ENCODE results near the gene ZDHHC6.

The ZDHHC6 gene

DNA sequence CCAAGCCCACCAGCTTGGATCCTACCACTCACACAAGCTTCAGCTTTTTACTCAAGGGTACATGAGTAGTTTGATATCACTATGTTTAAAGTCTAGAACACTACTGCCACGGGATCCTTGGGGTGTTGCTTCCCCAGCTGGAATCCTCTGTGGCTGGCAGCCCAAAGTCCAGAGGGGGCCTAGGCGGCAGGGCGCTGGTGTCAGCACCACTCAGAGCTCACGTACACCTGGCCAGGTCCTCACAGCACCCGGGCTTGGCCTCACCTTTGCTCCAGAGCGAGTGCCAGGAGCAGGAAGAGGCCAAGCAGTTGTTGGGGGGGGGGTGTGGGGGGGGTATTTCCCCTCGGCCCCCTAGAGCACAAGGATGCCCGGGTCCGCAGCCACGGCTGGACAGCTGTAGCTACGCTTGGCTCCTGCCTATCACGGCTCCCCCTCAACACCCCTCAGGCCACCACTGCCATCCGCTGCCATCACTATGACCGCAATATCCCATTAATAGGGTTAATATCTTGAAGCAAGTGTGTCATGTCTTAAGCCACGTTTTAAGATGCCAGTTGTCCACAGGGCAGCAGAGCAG lies 17.0 kb downstream of the ZDHHC6 start:
- Histone ChIP-seq H3K27ac (ENCODE audit: insufficient read depth in 1 of 2, low read depth in 1 of 2, low read length in 2 of 2, poor library complexity in 1 of 2, severe bottlenecking in 2 of 2) (no peak overlapping the region), H3K36me3 (ENCODE audit: control insufficient read depth in 4 of 4, insufficient read depth in 4 of 4, low read length in 3 of 4) (peaks cover 16 to 84% (median 63%) of the 10 kb centered on the region in 4 experiments), H3K4me1 (ENCODE audit: control extremely low read depth in 1 of 4, control insufficient read depth in 4 of 4, insufficient read depth in 4 of 4, low read length in 3 of 4) (no peaks in the 10 kb centered on the region), H3K9me3 (ENCODE audit: control extremely low read depth in 1 of 5, control insufficient read depth in 4 of 5, insufficient read depth in 2 of 5, low read depth in 1 of 5, low read length in 4 of 5) (no peaks in the 10 kb centered on the region), H3K27me3 (replicated peaks in 2 of 5; ENCODE audit: control insufficient read depth in 4 of 5, insufficient read depth in 5 of 5, low read length in 4 of 5) (no peaks in the 10 kb centered on the region), H3K4me3 (ENCODE audit: control insufficient read depth in 1 of 7, extremely low read depth in 1 of 7, insufficient read depth in 4 of 7, low read depth in 2 of 7, low read length in 6 of 7) (no peak overlapping the region)
- POLR2A ChIA-PET: no interaction called here
- 97% methylated on average over 5 of the region's 15 CpGs for WGBS (ENCODE audit: insufficient coverage)
- no peak for DNase-seq
- CTCF ChIA-PET: interaction anchor here (1.6 to 2.4 kb wide), 3 partner anchors 10 to 293 kb away, joined by 4 to 7 read pairs (median 4); no protein-coding TSS in a partner anchor

DNA sequence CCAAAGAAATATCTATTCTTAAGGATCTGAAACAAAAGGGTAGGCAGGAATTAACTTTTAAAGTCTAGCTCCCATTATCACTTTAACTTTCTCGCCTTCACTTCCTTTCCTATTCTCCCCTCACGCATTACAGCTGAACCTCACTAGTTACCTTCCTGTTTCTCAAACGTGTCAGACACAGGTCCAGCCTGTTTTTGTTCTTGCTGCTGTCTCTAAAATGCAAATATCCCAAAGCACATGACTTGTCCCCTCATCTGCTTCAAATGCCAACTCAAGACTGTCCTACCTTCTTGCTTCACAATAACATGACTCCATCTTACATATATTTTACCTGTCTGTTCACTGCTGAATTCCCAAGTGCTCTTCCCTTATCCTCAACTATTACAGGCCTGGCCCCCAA lies 17.6 kb downstream of the ZDHHC6 start:
- no peaks in the 10 kb centered on the region for H3K4me1 ChIP-seq (ENCODE audit: control extremely low read depth in 1 of 4, control insufficient read depth in 4 of 4, insufficient read depth in 4 of 4, low read length in 3 of 4)
- ChIA-PET CTCF (interaction anchor here (1.6 to 2.4 kb wide), 3 partner anchors 11 to 292 kb away, joined by 4 to 7 read pairs (median 4); no protein-coding TSS in a partner anchor), POLR2A (no interaction called here)
- WGBS (ENCODE audit: insufficient coverage): 57% methylated on average over 3 of the region's 3 CpGs
- no peaks in the 10 kb centered on the region for H3K9me3 ChIP-seq (ENCODE audit: control extremely low read depth in 1 of 5, control insufficient read depth in 4 of 5, insufficient read depth in 2 of 5, low read depth in 1 of 5, low read length in 4 of 5)
- H3K4me3 ChIP-seq (ENCODE audit: control insufficient read depth in 1 of 7, extremely low read depth in 1 of 7, insufficient read depth in 4 of 7, low read depth in 2 of 7, low read length in 6 of 7): no peak overlapping the region
- DNase-seq: no peak
- no peak overlapping the region for H3K27ac ChIP-seq (ENCODE audit: insufficient read depth in 1 of 2, low read depth in 1 of 2, low read length in 2 of 2, poor library complexity in 1 of 2, severe bottlenecking in 2 of 2)
- peaks cover 16 to 88% (median 63%) of the 10 kb centered on the region in 4 experiments for H3K36me3 ChIP-seq (ENCODE audit: control insufficient read depth in 4 of 4, insufficient read depth in 4 of 4, low read length in 3 of 4)
- H3K27me3 ChIP-seq (replicated peaks in 2 of 5; ENCODE audit: control insufficient read depth in 4 of 5, insufficient read depth in 5 of 5, low read length in 4 of 5): no peaks in the 10 kb centered on the region

DNA sequence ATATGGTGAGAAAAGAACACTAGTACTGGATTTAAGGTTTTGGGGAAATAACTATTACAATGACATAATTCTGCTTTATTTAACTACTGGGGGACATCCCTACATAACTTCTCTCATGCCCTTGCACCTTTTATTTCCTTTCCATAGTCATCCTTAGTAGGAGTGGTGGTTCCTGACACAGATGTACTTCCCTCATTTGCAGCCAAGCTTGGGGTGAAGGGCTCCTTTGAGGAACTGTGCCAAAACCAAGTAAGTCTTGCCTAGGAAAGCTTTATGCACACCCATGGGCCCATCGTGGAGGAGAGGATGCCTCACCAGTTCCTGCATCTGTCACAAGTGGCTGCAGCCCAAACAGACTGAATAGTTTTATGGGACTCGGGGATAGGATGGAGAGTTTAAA lies 20.6 kb downstream of the ZDHHC6 start:
- ChIA-PET POLR2A (interaction anchor here (0.7 kb wide), 1 partner anchor 119 kb away, joined by 4 read pairs; no protein-coding TSS in a partner anchor), CTCF (interaction anchor here (1.6 to 2.2 kb wide), 2 partner anchors 8 to 18 kb away, joined by 3 to 15 read pairs; no protein-coding TSS in a partner anchor)
- 71% methylated on average over 1 of the region's 2 CpGs for WGBS (ENCODE audit: insufficient coverage)
- Histone ChIP-seq H3K27ac (ENCODE audit: insufficient read depth in 1 of 2, low read depth in 1 of 2, low read length in 2 of 2, poor library complexity in 1 of 2, severe bottlenecking in 2 of 2) (no peak overlapping the region), H3K27me3 (replicated peaks in 2 of 5; ENCODE audit: control insufficient read depth in 4 of 5, insufficient read depth in 5 of 5, low read length in 4 of 5) (no peaks in the 10 kb centered on the region), H3K36me3 (ENCODE audit: control insufficient read depth in 4 of 4, insufficient read depth in 4 of 4, low read length in 3 of 4) (peaks cover 24 to 82% (median 60%) of the 10 kb centered on the region in 4 experiments), H3K9me3 (ENCODE audit: control extremely low read depth in 1 of 5, control insufficient read depth in 4 of 5, insufficient read depth in 2 of 5, low read depth in 1 of 5, low read length in 4 of 5) (no peaks in the 10 kb centered on the region), H3K4me1 (ENCODE audit: control extremely low read depth in 1 of 4, control insufficient read depth in 4 of 4, insufficient read depth in 4 of 4, low read length in 3 of 4) (no peaks in the 10 kb centered on the region), H3K4me3 (ENCODE audit: control insufficient read depth in 1 of 7, extremely low read depth in 1 of 7, insufficient read depth in 4 of 7, low read depth in 2 of 7, low read length in 6 of 7) (no peak overlapping the region)
- no peak for DNase-seq

DNA sequence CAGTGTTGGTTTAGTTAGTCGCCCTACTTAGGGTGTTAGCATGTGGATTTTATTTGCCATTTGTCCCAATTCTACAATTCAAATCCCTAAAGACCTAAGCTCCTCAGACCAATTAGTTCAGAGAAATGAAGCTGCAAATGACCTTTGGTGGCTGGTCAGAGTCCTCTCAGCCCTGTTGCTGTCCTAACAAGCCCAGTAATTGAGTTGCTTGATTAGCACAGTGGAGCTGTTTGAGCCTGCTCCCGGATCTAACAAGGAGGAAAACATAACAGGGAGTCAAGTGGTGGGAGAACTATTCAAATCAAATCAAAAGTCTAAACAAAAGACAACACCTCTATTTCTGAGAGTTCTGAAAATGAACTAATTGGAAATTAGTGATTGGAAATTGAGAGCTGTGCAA lies 22.1 kb downstream of the ZDHHC6 start:
- DNase-seq: no peak
- WGBS (ENCODE audit: insufficient coverage): no CpG with 5 or more reads among the region's 2 CpGs
- ChIA-PET POLR2A (no interaction called here), CTCF (interaction anchor here (1.1 to 2.2 kb wide), 5 partner anchors 10 to 287 kb away, joined by 3 to 15 read pairs (median 4); partner anchors contain the start of genes VTI1A and ZDHHC6)
- no peak overlapping the region for H3K27ac ChIP-seq (ENCODE audit: insufficient read depth in 1 of 2, low read depth in 1 of 2, low read length in 2 of 2, poor library complexity in 1 of 2, severe bottlenecking in 2 of 2)
- peaks cover 21 to 75% (median 56%) of the 10 kb centered on the region in 4 experiments for H3K36me3 ChIP-seq (ENCODE audit: control insufficient read depth in 4 of 4, insufficient read depth in 4 of 4, low read length in 3 of 4)
- no peaks in the 10 kb centered on the region for H3K4me1 ChIP-seq (ENCODE audit: control extremely low read depth in 1 of 4, control insufficient read depth in 4 of 4, insufficient read depth in 4 of 4, low read length in 3 of 4)
- no peaks in the 10 kb centered on the region for H3K9me3 ChIP-seq (ENCODE audit: control extremely low read depth in 1 of 5, control insufficient read depth in 4 of 5, insufficient read depth in 2 of 5, low read depth in 1 of 5, low read length in 4 of 5)
- no peaks in the 10 kb centered on the region for H3K27me3 ChIP-seq (replicated peaks in 2 of 5; ENCODE audit: control insufficient read depth in 4 of 5, insufficient read depth in 5 of 5, low read length in 4 of 5)
- no peak overlapping the region for H3K4me3 ChIP-seq (ENCODE audit: control insufficient read depth in 1 of 7, extremely low read depth in 1 of 7, insufficient read depth in 4 of 7, low read depth in 2 of 7, low read length in 6 of 7)

DNA sequence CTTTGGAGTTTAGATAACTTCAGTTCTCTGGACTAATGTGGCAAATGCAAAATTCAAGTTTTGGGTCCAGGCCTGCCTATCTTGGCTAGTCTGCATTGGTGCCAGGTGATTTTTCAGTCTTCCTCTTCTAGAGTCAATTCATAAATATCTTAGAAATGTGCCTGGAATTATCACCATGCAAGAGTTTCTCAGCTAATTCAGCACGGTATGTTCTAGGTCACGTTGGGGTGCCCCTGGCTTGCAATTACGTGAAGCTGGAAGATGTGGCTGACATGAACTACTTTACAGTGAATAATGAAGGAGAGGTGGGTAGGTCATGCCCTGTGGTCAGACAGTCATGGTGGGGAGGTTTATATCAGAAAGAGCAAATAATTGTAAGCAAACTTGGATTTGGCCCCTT lies 25.0 kb downstream of the ZDHHC6 start:
- POLR2A ChIA-PET: no interaction called here

DNA sequence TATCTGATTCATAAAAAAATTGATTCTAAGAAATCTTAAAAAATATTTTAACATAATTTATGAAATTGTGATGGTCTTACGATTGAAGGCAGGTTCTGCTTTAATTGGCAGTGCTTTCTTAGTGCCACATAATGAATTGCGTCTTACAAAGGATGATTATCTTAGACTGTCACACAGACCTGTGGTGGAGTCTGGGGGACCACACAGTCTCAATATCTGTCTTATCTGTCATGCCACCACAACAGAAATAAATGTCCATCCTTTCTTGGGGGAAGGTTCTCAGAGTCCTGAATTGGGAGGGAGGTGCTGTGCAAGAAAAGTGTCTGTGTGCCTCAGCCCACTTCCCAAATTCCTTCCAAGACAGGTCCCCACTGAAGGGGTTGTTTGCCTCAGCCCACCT lies 34.0 kb downstream of the ZDHHC6 start:
- H3K27me3 ChIP-seq (replicated peaks in 2 of 5; ENCODE audit: control insufficient read depth in 4 of 5, insufficient read depth in 5 of 5, low read length in 4 of 5): no peaks in the 10 kb centered on the region
- DNase-seq: peak; percentile 43 to 72 (median 50)
- ChIA-PET POLR2A (no interaction called here), CTCF (interaction anchor here (1.9 kb wide), 1 partner anchor 11 kb away, joined by 4 read pairs; no protein-coding TSS in a partner anchor)
- H3K9me3 ChIP-seq (ENCODE audit: control extremely low read depth in 1 of 5, control insufficient read depth in 4 of 5, insufficient read depth in 2 of 5, low read depth in 1 of 5, low read length in 4 of 5): no peaks in the 10 kb centered on the region
- no CpG with 5 or more reads among the region's 2 CpGs for WGBS (ENCODE audit: insufficient coverage)
- H3K36me3 ChIP-seq (ENCODE audit: control insufficient read depth in 4 of 4, insufficient read depth in 4 of 4, low read length in 3 of 4): peaks cover 21 to 72% (median 47%) of the 10 kb centered on the region in 4 experiments
- no peaks in the 10 kb centered on the region for H3K4me1 ChIP-seq (ENCODE audit: control extremely low read depth in 1 of 4, control insufficient read depth in 4 of 4, insufficient read depth in 4 of 4, low read length in 3 of 4)
- H3K27ac ChIP-seq (ENCODE audit: insufficient read depth in 1 of 2, low read depth in 1 of 2, low read length in 2 of 2, poor library complexity in 1 of 2, severe bottlenecking in 2 of 2): no peak overlapping the region
- no peak overlapping the region for H3K4me3 ChIP-seq (ENCODE audit: control insufficient read depth in 1 of 7, extremely low read depth in 1 of 7, insufficient read depth in 4 of 7, low read depth in 2 of 7, low read length in 6 of 7)

More for the DNA sequence above, 25.0 kb downstream of the ZDHHC6 start:
- DNase-seq: no peak
- no peaks in the 10 kb centered on the region for H3K9me3 ChIP-seq (ENCODE audit: control extremely low read depth in 1 of 5, control insufficient read depth in 4 of 5, insufficient read depth in 2 of 5, low read depth in 1 of 5, low read length in 4 of 5)
- H3K4me3 ChIP-seq (ENCODE audit: control insufficient read depth in 1 of 7, extremely low read depth in 1 of 7, insufficient read depth in 4 of 7, low read depth in 2 of 7, low read length in 6 of 7): no peak overlapping the region
- H3K27me3 ChIP-seq (replicated peaks in 2 of 5; ENCODE audit: control insufficient read depth in 4 of 5, insufficient read depth in 5 of 5, low read length in 4 of 5): no peaks in the 10 kb centered on the region
- 100% methylated on average over 3 of the region's 3 CpGs for WGBS (ENCODE audit: insufficient coverage)
- CTCF ChIA-PET: interaction anchor here (1.3 kb wide), 1 partner anchor 285 kb away, joined by 4 read pairs; no protein-coding TSS in a partner anchor
- peaks cover 26 to 68% (median 53%) of the 10 kb centered on the region in 4 experiments for H3K36me3 ChIP-seq (ENCODE audit: control insufficient read depth in 4 of 4, insufficient read depth in 4 of 4, low read length in 3 of 4)
- no peak overlapping the region for H3K27ac ChIP-seq (ENCODE audit: insufficient read depth in 1 of 2, low read depth in 1 of 2, low read length in 2 of 2, poor library complexity in 1 of 2, severe bottlenecking in 2 of 2)
- H3K4me1 ChIP-seq (ENCODE audit: control extremely low read depth in 1 of 4, control insufficient read depth in 4 of 4, insufficient read depth in 4 of 4, low read length in 3 of 4): no peaks in the 10 kb centered on the region

DNA sequence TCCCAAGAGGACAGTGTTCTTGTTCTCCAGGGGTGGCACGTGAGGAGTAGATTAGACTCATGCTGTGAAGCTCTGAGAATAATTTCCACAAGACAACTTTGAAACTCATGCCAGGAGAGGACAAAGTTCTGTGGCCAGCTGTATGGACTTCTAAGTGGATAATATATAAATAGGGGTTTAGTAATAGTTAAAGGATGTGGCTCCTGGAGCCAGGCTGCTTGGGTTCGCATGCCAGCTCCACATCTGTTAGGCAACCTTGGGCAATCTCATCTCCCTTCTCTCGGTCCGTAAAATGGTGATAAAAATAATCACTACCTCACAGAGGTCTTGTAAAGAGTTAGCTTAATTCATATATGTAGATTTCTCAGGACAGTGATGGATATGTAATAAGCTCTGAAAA lies 37.0 kb downstream of the ZDHHC6 start:
- H3K36me3 ChIP-seq (ENCODE audit: control insufficient read depth in 4 of 4, insufficient read depth in 4 of 4, low read length in 3 of 4): peaks cover 17 to 80% (median 43%) of the 10 kb centered on the region in 4 experiments

More for the DNA sequence above, 37.0 kb downstream of the ZDHHC6 start:
- Histone ChIP-seq H3K27me3 (replicated peaks in 2 of 5; ENCODE audit: control insufficient read depth in 4 of 5, insufficient read depth in 5 of 5, low read length in 4 of 5) (no peaks in the 10 kb centered on the region), H3K9me3 (ENCODE audit: control extremely low read depth in 1 of 5, control insufficient read depth in 4 of 5, insufficient read depth in 2 of 5, low read depth in 1 of 5, low read length in 4 of 5) (peaks cover 0 to 2% (median 0%) of the 10 kb centered on the region in 5 experiments), H3K4me3 (ENCODE audit: control insufficient read depth in 1 of 7, extremely low read depth in 1 of 7, insufficient read depth in 4 of 7, low read depth in 2 of 7, low read length in 6 of 7) (no peak overlapping the region), H3K27ac (ENCODE audit: insufficient read depth in 1 of 2, low read depth in 1 of 2, low read length in 2 of 2, poor library complexity in 1 of 2, severe bottlenecking in 2 of 2) (no peak overlapping the region), H3K4me1 (ENCODE audit: control extremely low read depth in 1 of 4, control insufficient read depth in 4 of 4, insufficient read depth in 4 of 4, low read length in 3 of 4) (no peaks in the 10 kb centered on the region)
- no peak for DNase-seq
- POLR2A ChIA-PET: no interaction called here
- CTCF ChIA-PET: interaction anchor here (0.9 kb wide), 1 partner anchor 26 kb away, joined by 3 read pairs; no protein-coding TSS in a partner anchor
- WGBS (ENCODE audit: insufficient coverage): 100% methylated on average over 1 of the region's 4 CpGs

Measured in common myeloid progenitor, CD34-positive (primary cell).